NB4 (cell line): Measurements from ENCODE around the gene RAD51B.

ENCODE experiments used
- DNase-seq: peaks from one replicate; pipeline ENCODE4 v3.0.0; 2010; ENCODE audit warnings: low read depth
- H3K4me3 ChIP-seq: one replicate; pipeline ENCODE4 v1.5.1; 2011; ENCODE audit warnings: mild to moderate bottlenecking, low read depth, low read length, moderate library complexity
- CTCF ChIP-seq: IDR thresholded peaks from one replicate; pipeline ENCODE4 v1.5.1; 2012; ENCODE audit warnings: low read depth, low read length
- MYC ChIP-seq: IDR thresholded peaks from 2 replicates; pipeline ENCODE4 v1.6.1; 2011; ENCODE audit warnings: low read depth, low read length
- POLR2A ChIP-seq: IDR thresholded peaks from 2 replicates; pipeline ENCODE4 v1.6.1; 2011; ENCODE audit warnings: mild to moderate bottlenecking; ENCODE audit not compliant: insufficient read length; ENCODE audit errors: extremely low read depth
- TF ChIP-seq, protein P1 (sequence below): IDR thresholded peaks from 2 replicates; pipeline ENCODE4 v1.6.1; 2011; ENCODE audit warnings: low read depth, low read length

The RAD51B gene

DNA sequence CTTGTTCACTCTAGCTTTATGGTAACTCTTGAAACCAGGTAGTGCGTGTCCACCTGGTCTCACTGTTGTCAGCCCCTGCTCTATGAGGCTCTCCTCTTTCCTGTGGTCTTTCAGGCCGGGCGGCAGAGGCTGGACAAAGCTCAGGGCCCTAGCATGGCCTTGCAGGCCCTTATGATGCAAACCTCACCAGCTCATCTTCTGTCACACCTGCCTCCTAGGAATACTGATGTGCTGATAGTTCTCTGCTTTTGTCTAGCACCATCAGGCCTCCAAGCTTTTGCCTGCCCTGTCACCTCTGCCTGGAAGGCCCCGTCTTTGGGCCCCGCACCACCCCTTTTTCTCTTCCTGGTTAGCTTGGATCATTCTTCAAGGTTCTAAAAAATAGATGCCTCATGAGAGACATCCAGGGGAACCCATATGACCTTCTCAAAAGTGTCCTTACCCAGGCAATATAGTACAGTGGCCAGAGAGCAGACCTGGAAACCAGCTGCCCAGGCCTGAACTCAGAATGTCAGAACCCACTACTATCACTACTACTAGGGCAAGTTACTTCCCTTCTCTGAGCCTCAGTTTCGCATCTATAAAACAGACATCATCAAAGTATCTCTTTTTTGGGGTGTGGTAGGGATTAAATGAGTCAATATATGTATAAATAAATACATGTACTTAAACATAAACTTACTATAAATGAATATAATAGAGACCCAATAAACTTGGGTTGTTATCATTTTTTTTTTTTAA, 881.6 kb downstream of the RAD51B start:
- DNase-seq: no peak
- no peak overlapping the region for H3K4me3 ChIP-seq
- no peak for TF ChIP-seq MYC

- no peak for DNase-seq
- TF ChIP-seq MYC (no peak), POLR2A (no peak), CTCF (no peak)
- TF ChIP-seq, protein P1, sequence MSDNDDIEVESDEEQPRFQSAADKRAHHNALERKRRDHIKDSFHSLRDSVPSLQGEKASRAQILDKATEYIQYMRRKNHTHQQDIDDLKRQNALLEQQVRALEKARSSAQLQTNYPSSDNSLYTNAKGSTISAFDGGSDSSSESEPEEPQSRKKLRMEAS: no peak
- H3K4me3 ChIP-seq: no peak overlapping the region
Observed at GRCh38 chr14:68702135-68702534, 882.6 kb downstream of the RAD51B start.

GRCh38 chr14:68702578-68702977, 883.0 kb downstream of the RAD51B start:
- H3K4me3 ChIP-seq: no peak overlapping the region
- no peak for DNase-seq
- TF ChIP-seq, protein P1: no peak
- TF ChIP-seq POLR2A: no peak
- TF ChIP-seq CTCF: no peak
- TF ChIP-seq MYC: no peak

DNA sequence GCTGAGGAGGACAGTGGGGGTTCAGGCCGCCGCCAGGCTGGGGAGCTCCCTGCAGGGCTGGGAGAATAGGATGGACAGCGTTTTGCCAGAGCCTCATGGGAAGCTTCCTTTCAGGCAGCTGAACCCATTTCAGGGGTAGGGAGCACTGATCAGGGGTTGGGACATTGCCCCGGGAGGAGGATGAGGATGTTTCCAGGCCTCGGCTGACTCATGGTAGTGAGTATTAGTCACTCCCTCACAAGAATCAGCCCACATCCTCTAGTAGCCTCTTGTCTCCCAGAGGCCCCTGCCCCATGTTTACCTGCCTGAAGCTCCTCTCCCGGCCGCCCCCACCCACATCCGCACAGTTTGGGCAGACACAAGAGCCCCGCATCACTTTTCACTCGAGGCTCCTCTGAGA, 883.5 kb downstream of the RAD51B start:
- TF ChIP-seq, protein P1: no peak
- no peak for TF ChIP-seq CTCF
- H3K4me3 ChIP-seq: no peak overlapping the region
- DNase-seq: peak; percentile 60

DNA sequence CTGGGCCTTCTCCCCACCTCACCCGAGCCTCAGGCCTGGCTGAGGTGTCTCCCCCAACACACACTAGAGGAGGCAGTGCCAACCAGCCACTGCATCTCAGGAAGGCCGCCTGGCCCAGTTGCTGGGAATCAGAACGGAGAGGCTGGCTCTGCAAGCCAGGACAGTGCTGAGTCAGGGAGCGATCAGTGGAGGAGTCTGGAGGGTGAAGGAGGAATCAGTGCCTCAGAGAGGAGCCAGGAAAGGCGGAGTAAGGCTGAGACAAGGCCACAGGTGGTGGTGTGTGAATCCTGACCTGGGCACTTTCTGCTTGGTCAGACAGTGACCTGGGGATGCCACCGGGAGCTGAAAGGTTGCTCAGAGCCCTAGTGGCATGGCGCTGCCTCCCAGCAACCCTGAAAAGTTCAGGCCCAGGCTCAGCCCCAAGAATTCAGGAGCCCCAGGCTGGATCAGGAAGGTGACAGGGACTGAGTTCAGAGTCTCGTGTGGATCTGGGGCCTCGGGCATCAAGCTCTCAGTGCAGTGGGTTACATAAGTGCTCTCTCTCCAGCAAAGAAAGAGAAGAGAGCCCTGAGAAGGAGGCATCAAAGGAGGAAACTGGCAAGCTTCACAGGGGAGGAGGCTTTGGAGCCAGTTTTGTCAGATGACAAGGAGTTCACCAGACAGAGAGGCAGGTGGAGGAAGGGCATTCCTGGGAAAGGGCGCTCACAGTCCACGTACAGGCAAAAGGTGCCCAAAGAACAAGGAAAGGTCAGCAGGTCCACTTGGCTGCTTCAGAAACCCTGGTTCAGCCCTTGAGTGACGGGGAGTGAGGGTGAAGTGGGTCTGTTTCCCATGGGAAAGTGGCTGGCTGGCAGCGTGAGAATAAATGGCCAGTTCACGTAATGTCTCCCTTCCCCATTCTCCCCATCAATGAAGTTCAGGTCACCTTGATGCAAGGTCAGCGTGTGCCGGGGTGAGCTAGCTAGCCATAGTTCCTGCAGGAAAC, 885.4 kb downstream of the RAD51B start:
- no peak for DNase-seq
- no peak overlapping the region for H3K4me3 ChIP-seq
- no peak for TF ChIP-seq POLR2A
- TF ChIP-seq, protein P1: no peak

DNA sequence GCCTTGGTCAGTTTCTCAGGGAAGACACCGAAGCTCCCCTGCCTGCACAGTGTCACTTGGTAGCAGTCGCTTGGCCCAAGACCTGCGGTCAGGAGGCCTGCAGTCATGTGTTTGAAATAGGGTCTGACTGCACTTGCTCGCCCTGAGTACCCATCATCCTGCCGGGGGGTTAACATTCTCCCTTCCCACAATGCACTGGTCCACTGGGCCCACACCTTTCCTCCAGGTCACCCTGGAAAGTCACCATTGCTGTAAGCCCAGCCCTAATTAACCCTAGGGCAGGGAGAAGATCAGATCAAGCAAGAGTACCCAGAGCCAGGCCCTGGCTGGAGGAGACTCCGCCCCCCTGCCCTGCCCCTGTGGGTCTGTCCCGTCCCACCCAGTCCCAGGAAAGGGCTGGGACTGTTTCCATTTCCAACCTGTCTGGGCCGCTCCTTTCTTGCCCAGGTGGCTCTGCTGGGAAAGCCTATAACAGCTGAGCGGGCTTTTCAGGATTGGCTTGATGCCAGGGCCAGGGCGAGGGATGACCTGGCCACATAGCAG, 886.2 kb downstream of the RAD51B start:
- no peak for DNase-seq
- TF ChIP-seq MYC (no peak), CTCF (no peak), POLR2A (no peak)
- TF ChIP-seq, protein P1: no peak
- no peak overlapping the region for H3K4me3 ChIP-seq
